DND-41 (cell line): ENCODE data around the gene NXPH4.

Experiments
- ATAC-seq: fragments of 200-7000 bp; cut with Tn5 transposase; 3 replicates; pipeline ENCODE4 v1.9.1; 2021; ENCODE audit warnings: low read depth; ENCODE audit not compliant: insufficient read depth
- DNase-seq: peaks from one replicate; pipeline ENCODE4 v3.0.0-alpha.2; 2020
- H2AFZ ChIP-seq: 2 replicates; pipeline ENCODE4 v1.6.0; 2012; ENCODE audit warnings: low read depth, low read length
- H3K27ac ChIP-seq: 2 replicates; pipeline ENCODE4 v1.5.1; 2012; ENCODE audit warnings: low read length, inconsistent platforms
- H3K27me3 ChIP-seq: fragments of 200-600 bp; sonication (generic); 2 replicates; pipeline ENCODE4 v1.6.0; 2012; ENCODE audit warnings: low read length, mild to moderate bottlenecking, inconsistent platforms; ENCODE audit not compliant: insufficient read depth, poor library complexity
- H3K36me3 ChIP-seq: 2 replicates; pipeline ENCODE4 v1.5.1; 2012; ENCODE audit warnings: low read length, inconsistent platforms; ENCODE audit not compliant: insufficient read depth
- H3K4me1 ChIP-seq: 2 replicates; pipeline ENCODE4 v1.5.1; 2012; ENCODE audit warnings: mild to moderate bottlenecking, low read length; ENCODE audit not compliant: insufficient read depth
- H3K4me2 ChIP-seq: 2 replicates; pipeline ENCODE4 v1.6.0; 2012; ENCODE audit warnings: mild to moderate bottlenecking, moderate library complexity, low read length, inconsistent platforms; ENCODE audit not compliant: insufficient read depth
- H3K4me3 ChIP-seq, 2 experiments: fragments of 200-600 bp in 1 of 2; shearing (Covaris generic) in 1 of 2; 2 replicates each; pipeline ENCODE4 v1.5.1; 2012 to 2016; ENCODE audit warnings: inconsistent platforms in 2 of 2, low read length in 2 of 2, mild to moderate bottlenecking in 2 of 2, low read depth in 1 of 2, moderate library complexity in 1 of 2
- H3K79me2 ChIP-seq: 2 replicates; pipeline ENCODE4 v1.6.0; 2012; ENCODE audit warnings: low read length, inconsistent platforms; ENCODE audit not compliant: insufficient read depth
- H3K9ac ChIP-seq: 2 replicates; pipeline ENCODE4 v1.6.0; 2012; ENCODE audit warnings: low read depth, mild to moderate bottlenecking, inconsistent platforms, low read length, moderate library complexity
- H3K9me3 ChIP-seq: 2 replicates; pipeline ENCODE4 v1.5.1; 2012; ENCODE audit warnings: low read length, moderate library complexity, mild to moderate bottlenecking, inconsistent platforms; ENCODE audit not compliant: insufficient read depth, severe bottlenecking
- H4K20me1 ChIP-seq: 2 replicates; pipeline ENCODE4 v1.6.0; 2012; ENCODE audit warnings: low read length; ENCODE audit not compliant: insufficient read depth
- CTCF ChIP-seq: IDR thresholded peaks from 2 replicates; pipeline ENCODE4 v1.5.1; 2012; ENCODE audit warnings: borderline replicate concordance, low read length, moderate library complexity, mild to moderate bottlenecking; ENCODE audit not compliant: poor library complexity, severe bottlenecking; ENCODE audit errors: extremely low read depth
- EZH2 ChIP-seq: IDR thresholded peaks from 3 replicates; pipeline ENCODE4 v1.6.1; 2012; ENCODE audit warnings: borderline replicate concordance, low read depth, mild to moderate bottlenecking, moderate library complexity, low read length, inconsistent platforms; ENCODE audit not compliant: severe bottlenecking

The NXPH4 gene

GRCh38 chr12:57185403-57185802 is 31.2 kb upstream of the NXPH4 start:
- Histone ChIP-seq H3K36me3 (no peaks in the 10 kb centered on the region), H3K27ac (no peak overlapping the region), H2AFZ (no peak overlapping the region), H4K20me1 (peaks cover 6% of the 10 kb centered on the region), H3K4me2 (no peak overlapping the region), H3K9ac (no peak overlapping the region), H3K4me1 (no peaks in the 10 kb centered on the region), H3K4me3 (no peak overlapping the region), H3K79me2 (no peaks in the 10 kb centered on the region), H3K9me3 (no peaks in the 10 kb centered on the region), H3K27me3 (no peaks in the 10 kb centered on the region)
- no peak for DNase-seq
- TF ChIP-seq EZH2 (no peak), CTCF (no peak)
- ATAC-seq, result no peak

GRCh38 chr12:57185906-57186508 is 30.6 kb upstream of the NXPH4 start:
- Histone ChIP-seq H3K9ac (no peak overlapping the region), H2AFZ (no peak overlapping the region), H3K4me1 (no peaks in the 10 kb centered on the region), H3K79me2 (no peaks in the 10 kb centered on the region), H3K4me3 (no peak overlapping the region), H3K27ac (no peak overlapping the region), H3K27me3 (no peaks in the 10 kb centered on the region), H4K20me1 (peaks cover 6% of the 10 kb centered on the region), H3K9me3 (no peaks in the 10 kb centered on the region), H3K36me3 (no peaks in the 10 kb centered on the region), H3K4me2 (no peak overlapping the region)
- TF ChIP-seq CTCF (no peak), EZH2 (no peak)
- no peak for DNase-seq
- no peak for ATAC-seq

GRCh38 chr12:57187222-57188089 is 29.1 kb upstream of the NXPH4 start:
- Histone ChIP-seq H3K9me3 (no peaks in the 10 kb centered on the region), H3K4me2 (no peak overlapping the region), H3K79me2 (no peaks in the 10 kb centered on the region), H3K4me3 (no peak overlapping the region), H3K27me3 (no peaks in the 10 kb centered on the region), H3K9ac (no peak overlapping the region), H4K20me1 (peaks cover 6% of the 10 kb centered on the region), H2AFZ (no peak overlapping the region), H3K27ac (no peak overlapping the region), H3K36me3 (no peaks in the 10 kb centered on the region), H3K4me1 (no peaks in the 10 kb centered on the region)
- ATAC-seq (no peak), DNase-seq (no peak)
- TF ChIP-seq EZH2, result no peak
- TF ChIP-seq CTCF, result no peak
